ENCODE data around the gene NCOA3.
"Not testable (repeated sequence)": the region's sequence is repeated elsewhere in the genome, so short reads cannot be mapped to it uniquely, and the experiment has no call there.

NCOA3 gene

DNA sequence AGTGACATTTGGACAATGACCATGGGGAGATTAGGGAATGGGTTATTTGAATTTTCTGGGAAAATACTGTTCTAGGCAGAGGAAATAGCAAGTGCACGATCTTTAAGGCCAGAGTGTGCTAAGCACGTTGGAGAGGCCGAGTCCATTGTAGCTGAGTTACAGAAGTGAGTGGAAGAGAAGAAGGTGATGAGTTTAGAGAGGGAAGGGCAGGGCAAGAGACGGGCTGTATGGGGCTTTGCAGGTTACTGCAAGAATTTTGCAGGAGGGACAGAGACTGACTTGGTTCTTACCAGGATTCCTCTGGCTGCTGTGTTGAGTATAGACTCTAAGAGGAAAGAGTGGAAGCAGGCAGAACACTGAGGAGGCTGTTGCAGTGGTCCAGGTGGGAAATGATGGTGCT, 1.1 kb upstream of the NCOA3 start:
- DNase-seq: no peak
- Histone ChIP-seq H3K27ac (ENCODE audit: insufficient read depth, low read length, poor library complexity, severe bottlenecking) (no peak overlapping the region), H3K4me3 (ENCODE audit: insufficient read depth, low read depth, low read length, poor library complexity, severe bottlenecking) (no peak overlapping the region)

DNA sequence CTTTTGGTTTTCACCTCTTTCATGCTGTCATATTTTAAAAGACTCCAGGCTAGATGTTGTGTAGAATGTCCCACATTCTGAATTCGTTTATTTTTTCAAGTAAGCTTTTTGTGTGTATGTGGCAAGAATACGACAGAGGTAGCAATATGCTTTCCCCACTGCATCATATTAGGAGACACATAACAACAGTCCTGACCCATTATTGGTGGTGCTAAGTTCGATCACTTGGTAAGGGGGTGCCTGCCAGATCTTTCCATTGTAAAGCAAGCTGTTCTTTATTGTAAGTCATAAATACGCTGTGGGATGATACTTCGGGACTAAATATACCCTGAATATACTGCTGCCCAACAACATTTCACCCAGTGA, 588 bp upstream of the NCOA3 start:
- H3K27ac ChIP-seq (ENCODE audit: insufficient read depth, low read length, poor library complexity, severe bottlenecking): peak overlapping the region; percentile 81
- H3K9me3 ChIP-seq (ENCODE audit: control insufficient read depth, low read length): no peaks in the 10 kb centered on the region
- H3K4me1 ChIP-seq (ENCODE audit: control insufficient read depth, insufficient read depth, low read length, poor library complexity, severe bottlenecking): peaks cover 4% of the 10 kb centered on the region
- H3K27me3 ChIP-seq (replicated peaks; ENCODE audit: control insufficient read depth, insufficient read depth, low read length, poor library complexity, severe bottlenecking): no peaks in the 10 kb centered on the region
- H3K4me3 ChIP-seq (ENCODE audit: insufficient read depth, low read depth, low read length, poor library complexity, severe bottlenecking): peak overlapping the region; percentile 95
- no peaks in the 10 kb centered on the region for H3K36me3 ChIP-seq (ENCODE audit: control insufficient read depth, insufficient read depth, low read length)
- no peak for DNase-seq

More for the DNA sequence above, 1.1 kb upstream of the NCOA3 start:
- Histone ChIP-seq H3K9me3 (ENCODE audit: control insufficient read depth, low read length) (no peaks in the 10 kb centered on the region), H3K27me3 (replicated peaks; ENCODE audit: control insufficient read depth, insufficient read depth, low read length, poor library complexity, severe bottlenecking) (no peaks in the 10 kb centered on the region), H3K4me1 (ENCODE audit: control insufficient read depth, insufficient read depth, low read length, poor library complexity, severe bottlenecking) (peaks cover 4% of the 10 kb centered on the region), H3K36me3 (ENCODE audit: control insufficient read depth, insufficient read depth, low read length) (no peaks in the 10 kb centered on the region)

DNA sequence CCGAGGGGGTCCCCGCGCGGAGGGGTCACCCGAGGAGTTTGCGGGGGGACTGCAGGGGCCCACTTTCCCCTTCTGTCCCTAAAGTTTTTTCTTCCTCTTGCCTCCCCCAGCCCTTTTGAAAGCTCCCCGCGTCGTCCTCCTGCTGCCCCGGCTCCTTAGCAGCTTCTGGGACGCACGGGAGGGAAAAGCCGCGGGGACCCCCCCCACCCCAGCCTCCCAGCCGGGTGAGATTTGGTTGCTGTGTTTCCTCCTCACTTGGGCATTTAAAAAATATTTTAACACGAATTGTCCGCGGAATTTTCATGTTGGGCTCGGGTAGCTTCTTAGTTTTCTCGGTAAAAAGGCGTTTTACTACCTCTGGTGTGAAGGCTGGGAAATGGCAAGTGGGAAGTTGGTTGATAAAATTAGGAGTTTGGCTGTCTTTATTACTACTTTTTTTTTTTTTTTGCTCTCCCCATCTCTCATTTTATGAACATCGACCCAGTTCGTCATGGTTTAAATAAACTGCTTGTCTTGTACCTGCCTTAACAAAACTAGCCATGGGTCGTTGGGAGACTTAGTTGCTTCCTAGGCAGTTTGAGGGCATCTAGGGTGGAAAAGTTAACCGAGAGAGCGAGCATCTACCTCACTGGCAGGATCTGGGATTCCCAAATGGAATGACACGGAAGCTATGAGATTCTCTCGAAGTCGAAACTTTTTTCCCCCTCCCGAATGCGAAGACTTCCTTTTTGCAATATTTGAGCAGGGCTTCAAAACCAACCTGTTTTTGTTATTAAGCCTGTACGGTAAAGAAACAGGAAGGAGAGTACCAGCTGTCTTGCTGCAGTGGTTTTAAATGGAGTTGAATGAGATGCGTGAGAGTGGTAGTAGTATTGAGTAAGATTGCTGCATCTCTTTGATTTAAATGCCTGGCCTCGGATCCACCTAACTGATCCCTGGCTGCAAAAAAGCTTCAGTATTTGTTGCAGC, 868 bp downstream of the NCOA3 start:
- DNase-seq: peak in 1 of 3 donors; percentile 1
- no peaks in the 10 kb centered on the region for H3K27me3 ChIP-seq (replicated peaks; ENCODE audit: control insufficient read depth, insufficient read depth, low read length, poor library complexity, severe bottlenecking)
- H3K4me1 ChIP-seq (ENCODE audit: control insufficient read depth, insufficient read depth, low read length, poor library complexity, severe bottlenecking): peaks cover 13% of the 10 kb centered on the region
- no peaks in the 10 kb centered on the region for H3K9me3 ChIP-seq (ENCODE audit: control insufficient read depth, low read length)
- H3K4me3 ChIP-seq (ENCODE audit: insufficient read depth, low read depth, low read length, poor library complexity, severe bottlenecking): peak overlapping the region; percentile 95
- H3K27ac ChIP-seq (ENCODE audit: insufficient read depth, low read length, poor library complexity, severe bottlenecking): peak overlapping the region; percentile 81
- H3K36me3 ChIP-seq (ENCODE audit: control insufficient read depth, insufficient read depth, low read length): no peaks in the 10 kb centered on the region

DNA sequence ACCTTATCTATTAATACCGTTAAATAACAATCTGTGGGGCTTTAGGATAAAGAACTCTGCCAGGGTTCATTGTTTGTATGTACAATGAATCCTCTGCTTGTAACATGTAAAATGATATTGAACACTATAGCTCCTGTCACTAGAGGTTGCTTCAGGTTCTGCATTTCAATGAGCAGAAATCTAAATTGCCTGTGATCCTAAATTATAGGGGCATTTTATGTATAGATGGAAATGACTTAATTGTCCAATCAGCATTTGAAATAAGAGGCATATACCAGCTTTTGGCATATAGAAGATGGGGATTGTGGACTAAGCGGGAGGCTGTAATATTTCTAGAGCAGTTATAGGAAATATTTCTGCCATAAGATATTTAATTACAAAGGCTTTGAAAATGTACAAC, 2.0 kb downstream of the NCOA3 start:
- H3K36me3 ChIP-seq (ENCODE audit: control insufficient read depth, insufficient read depth, low read length): no peaks in the 10 kb centered on the region
- H3K27me3 ChIP-seq (replicated peaks; ENCODE audit: control insufficient read depth, insufficient read depth, low read length, poor library complexity, severe bottlenecking): no peaks in the 10 kb centered on the region
- H3K27ac ChIP-seq (ENCODE audit: insufficient read depth, low read length, poor library complexity, severe bottlenecking): peak overlapping the region; percentile 81
- peaks cover 20% of the 10 kb centered on the region for H3K4me1 ChIP-seq (ENCODE audit: control insufficient read depth, insufficient read depth, low read length, poor library complexity, severe bottlenecking)
- H3K4me3 ChIP-seq (ENCODE audit: insufficient read depth, low read depth, low read length, poor library complexity, severe bottlenecking): peak overlapping the region; percentile 95
- no peaks in the 10 kb centered on the region for H3K9me3 ChIP-seq (ENCODE audit: control insufficient read depth, low read length)
- DNase-seq: no peak

DNA sequence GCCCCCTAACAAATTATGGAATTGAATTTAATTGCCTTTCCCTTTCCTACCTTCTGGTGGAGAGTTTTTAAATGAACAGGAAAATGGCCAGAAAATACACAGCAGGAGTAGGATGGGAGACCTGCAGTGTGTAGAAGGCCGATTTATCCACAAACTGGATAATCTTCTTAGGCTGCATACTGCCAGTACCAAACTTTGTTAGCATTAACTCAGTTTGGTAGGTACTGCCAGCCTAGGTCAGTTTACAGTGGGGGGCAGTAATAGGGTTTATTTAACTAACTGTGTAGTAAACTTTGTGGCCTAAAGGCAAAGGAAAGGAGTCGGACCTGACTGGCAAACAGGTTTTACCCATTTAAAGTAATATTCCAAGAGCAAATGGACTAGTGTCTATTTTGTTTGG, 4.6 kb downstream of the NCOA3 start:
- no peaks in the 10 kb centered on the region for H3K9me3 ChIP-seq (ENCODE audit: control insufficient read depth, low read length)
- no peaks in the 10 kb centered on the region for H3K27me3 ChIP-seq (replicated peaks; ENCODE audit: control insufficient read depth, insufficient read depth, low read length, poor library complexity, severe bottlenecking)
- H3K4me1 ChIP-seq (ENCODE audit: control insufficient read depth, insufficient read depth, low read length, poor library complexity, severe bottlenecking): peaks cover 22% of the 10 kb centered on the region
- no peaks in the 10 kb centered on the region for H3K36me3 ChIP-seq (ENCODE audit: control insufficient read depth, insufficient read depth, low read length)
- no peak overlapping the region for H3K4me3 ChIP-seq (ENCODE audit: insufficient read depth, low read depth, low read length, poor library complexity, severe bottlenecking)
- DNase-seq: no peak
- H3K27ac ChIP-seq (ENCODE audit: insufficient read depth, low read length, poor library complexity, severe bottlenecking): no peak overlapping the region

DNA sequence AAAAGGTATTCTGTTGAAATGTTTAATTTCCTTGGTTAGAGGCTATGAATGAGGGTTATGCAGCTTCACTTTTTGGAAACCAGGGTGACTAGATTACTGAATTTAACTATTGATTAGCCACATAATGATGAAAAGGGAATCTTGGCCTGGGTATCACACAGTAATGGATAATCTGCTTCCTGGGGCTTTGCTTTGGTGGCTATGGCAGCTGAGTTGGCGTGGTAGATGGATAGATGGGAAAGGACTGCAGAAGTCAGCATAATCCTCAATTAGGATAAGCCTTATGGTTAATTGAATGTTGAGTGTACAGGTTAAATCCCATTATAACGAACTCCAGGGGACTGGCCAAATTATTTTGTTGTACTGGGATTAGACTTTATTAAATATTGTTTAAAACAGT, 5.2 kb downstream of the NCOA3 start:
- Histone ChIP-seq H3K27me3 (replicated peaks; ENCODE audit: control insufficient read depth, insufficient read depth, low read length, poor library complexity, severe bottlenecking) (no peaks in the 10 kb centered on the region), H3K4me3 (ENCODE audit: insufficient read depth, low read depth, low read length, poor library complexity, severe bottlenecking) (no peak overlapping the region), H3K36me3 (ENCODE audit: control insufficient read depth, insufficient read depth, low read length) (no peaks in the 10 kb centered on the region), H3K27ac (ENCODE audit: insufficient read depth, low read length, poor library complexity, severe bottlenecking) (no peak overlapping the region), H3K9me3 (ENCODE audit: control insufficient read depth, low read length) (no peaks in the 10 kb centered on the region), H3K4me1 (ENCODE audit: control insufficient read depth, insufficient read depth, low read length, poor library complexity, severe bottlenecking) (peaks cover 22% of the 10 kb centered on the region)
- no peak for DNase-seq

DNA sequence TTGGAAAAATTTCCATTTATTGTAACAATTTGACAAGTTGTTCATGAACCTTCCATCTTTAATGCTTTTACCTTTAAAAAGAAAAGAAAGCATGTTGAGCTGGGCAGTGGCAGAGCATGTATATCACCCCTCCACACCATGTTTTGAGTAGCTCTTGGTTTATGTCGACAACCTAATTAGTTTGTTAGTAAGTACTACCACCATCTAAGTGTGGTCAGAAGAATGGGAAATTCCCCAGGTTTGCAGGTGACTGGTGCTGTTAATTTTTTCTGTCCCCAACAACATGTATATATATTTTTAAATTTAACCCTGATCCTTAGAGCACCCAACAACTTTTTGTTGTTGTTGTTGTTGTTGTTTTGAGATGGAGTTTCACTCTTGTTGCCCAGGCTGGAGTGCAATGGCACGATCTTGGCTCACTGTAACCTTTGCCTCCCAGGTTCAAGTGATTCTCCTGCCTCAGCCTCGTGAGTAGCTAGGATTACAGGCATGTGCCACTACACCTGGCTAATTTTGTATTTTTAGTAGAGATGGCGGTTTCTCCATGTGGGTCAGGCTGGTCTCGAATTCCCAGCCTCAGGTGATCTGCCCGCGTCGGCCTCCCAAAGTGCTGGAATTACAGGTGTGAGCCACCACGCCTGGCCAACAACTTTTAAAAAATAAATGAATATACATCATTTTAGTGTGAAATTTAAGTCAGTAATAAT, 5.7 kb downstream of the NCOA3 start:
- not testable (repeated sequence) for H3K27ac ChIP-seq (ENCODE audit: insufficient read depth, low read length, poor library complexity, severe bottlenecking); H3K4me3 ChIP-seq (ENCODE audit: insufficient read depth, low read depth, low read length, poor library complexity, severe bottlenecking); H3K9me3 ChIP-seq (ENCODE audit: control insufficient read depth, low read length); H3K27me3 ChIP-seq (replicated peaks; ENCODE audit: control insufficient read depth, insufficient read depth, low read length, poor library complexity, severe bottlenecking); DNase-seq; H3K36me3 ChIP-seq (ENCODE audit: control insufficient read depth, insufficient read depth, low read length)
- peaks cover 22% of the 10 kb centered on the region for H3K4me1 ChIP-seq (ENCODE audit: control insufficient read depth, insufficient read depth, low read length, poor library complexity, severe bottlenecking)

DNA sequence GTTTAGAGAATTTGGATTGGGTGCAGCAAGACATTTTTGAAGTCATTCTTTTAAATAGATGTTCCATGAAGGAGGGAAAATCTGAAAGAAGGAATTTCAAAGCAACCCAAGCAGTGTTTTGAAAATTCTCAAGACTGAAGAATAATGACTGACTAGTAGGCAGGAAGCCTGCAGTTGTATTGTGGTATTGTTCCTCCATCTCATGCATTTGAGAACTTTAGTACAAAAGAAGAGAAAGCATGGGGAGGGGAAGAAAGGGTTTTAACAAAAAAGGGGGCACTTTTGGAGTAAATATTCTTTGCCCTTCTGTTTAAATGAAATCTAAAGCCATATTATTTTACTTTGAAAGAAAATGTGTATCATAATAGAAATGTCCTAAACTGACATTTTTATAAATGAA, 6.6 kb downstream of the NCOA3 start:
- Histone ChIP-seq H3K9me3 (ENCODE audit: control insufficient read depth, low read length) (no peaks in the 10 kb centered on the region), H3K27ac (ENCODE audit: insufficient read depth, low read length, poor library complexity, severe bottlenecking) (no peak overlapping the region), H3K4me1 (ENCODE audit: control insufficient read depth, insufficient read depth, low read length, poor library complexity, severe bottlenecking) (peaks cover 22% of the 10 kb centered on the region), H3K36me3 (ENCODE audit: control insufficient read depth, insufficient read depth, low read length) (no peaks in the 10 kb centered on the region), H3K27me3 (replicated peaks; ENCODE audit: control insufficient read depth, insufficient read depth, low read length, poor library complexity, severe bottlenecking) (no peaks in the 10 kb centered on the region), H3K4me3 (ENCODE audit: insufficient read depth, low read depth, low read length, poor library complexity, severe bottlenecking) (no peak overlapping the region)
- no peak for DNase-seq

DNA sequence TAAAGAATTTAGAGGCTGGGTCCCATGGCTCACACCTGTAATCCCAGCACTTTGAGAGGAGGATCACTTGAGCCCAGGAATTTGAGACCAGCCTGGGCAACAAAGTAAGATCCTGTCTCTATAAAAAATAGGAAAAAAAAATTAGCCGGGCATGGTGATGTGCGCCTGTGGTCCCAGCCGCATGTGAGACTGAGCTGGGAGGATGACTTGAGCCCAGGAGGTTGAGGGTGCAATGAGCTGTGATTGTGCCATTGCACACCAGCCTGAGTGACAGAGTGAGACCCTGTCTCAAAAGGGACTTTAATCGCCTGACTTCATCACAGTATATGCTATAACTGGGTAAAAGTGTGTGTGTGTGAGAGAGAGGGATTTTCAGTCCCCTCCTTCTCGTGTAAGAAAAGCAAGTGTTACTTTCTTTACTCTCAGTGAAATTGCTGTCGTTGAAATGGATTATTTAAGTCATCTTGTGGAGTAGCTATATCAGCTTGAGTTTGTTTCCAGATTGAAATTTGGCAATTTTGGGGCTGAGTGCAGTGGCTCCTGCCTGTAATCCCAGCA, 7.5 kb downstream of the NCOA3 start:
- no peak overlapping the region for H3K4me3 ChIP-seq (ENCODE audit: insufficient read depth, low read depth, low read length, poor library complexity, severe bottlenecking)
- DNase-seq: no peak
- no peaks in the 10 kb centered on the region for H3K27me3 ChIP-seq (replicated peaks; ENCODE audit: control insufficient read depth, insufficient read depth, low read length, poor library complexity, severe bottlenecking)
- H3K4me1 ChIP-seq (ENCODE audit: control insufficient read depth, insufficient read depth, low read length, poor library complexity, severe bottlenecking): peaks cover 18% of the 10 kb centered on the region
- no peak overlapping the region for H3K27ac ChIP-seq (ENCODE audit: insufficient read depth, low read length, poor library complexity, severe bottlenecking)
- H3K36me3 ChIP-seq (ENCODE audit: control insufficient read depth, insufficient read depth, low read length): no peaks in the 10 kb centered on the region
- no peaks in the 10 kb centered on the region for H3K9me3 ChIP-seq (ENCODE audit: control insufficient read depth, low read length)

DNA sequence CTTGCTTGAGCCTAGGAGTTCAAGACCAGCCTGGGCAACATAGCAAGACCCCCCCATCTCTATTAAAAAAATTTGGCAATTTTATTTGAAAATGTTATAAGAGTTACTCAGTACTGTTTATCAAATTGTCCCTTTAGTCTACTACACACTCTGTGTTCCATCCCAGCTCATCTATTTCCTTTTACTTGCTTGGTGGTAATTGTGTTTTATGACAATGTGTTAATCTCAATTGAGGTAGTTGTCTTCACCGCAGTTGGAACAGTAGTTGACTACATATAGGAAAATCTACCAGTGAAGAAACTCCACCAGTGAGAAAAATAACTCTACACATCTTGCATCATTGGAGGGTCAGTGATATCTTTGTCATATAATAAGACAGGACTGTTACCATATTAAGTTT, 8.0 kb downstream of the NCOA3 start:
- DNase-seq: no peak
- H3K9me3 ChIP-seq (ENCODE audit: control insufficient read depth, low read length): no peaks in the 10 kb centered on the region
- no peak overlapping the region for H3K27ac ChIP-seq (ENCODE audit: insufficient read depth, low read length, poor library complexity, severe bottlenecking)
- H3K27me3 ChIP-seq (replicated peaks; ENCODE audit: control insufficient read depth, insufficient read depth, low read length, poor library complexity, severe bottlenecking): no peaks in the 10 kb centered on the region
- H3K36me3 ChIP-seq (ENCODE audit: control insufficient read depth, insufficient read depth, low read length): no peaks in the 10 kb centered on the region
- peaks cover 18% of the 10 kb centered on the region for H3K4me1 ChIP-seq (ENCODE audit: control insufficient read depth, insufficient read depth, low read length, poor library complexity, severe bottlenecking)
- no peak overlapping the region for H3K4me3 ChIP-seq (ENCODE audit: insufficient read depth, low read depth, low read length, poor library complexity, severe bottlenecking)
